OCI-M2 (cell line): ENCODE measurements around the gene MPP4.

Experiments used
- DNase-seq: peaks from one replicate; lab custom pipeline; 2025; ENCODE audit not compliant: unreplicated experiment; lab: John Stamatoyannopoulos, UW

Gene MPP4

DNA sequence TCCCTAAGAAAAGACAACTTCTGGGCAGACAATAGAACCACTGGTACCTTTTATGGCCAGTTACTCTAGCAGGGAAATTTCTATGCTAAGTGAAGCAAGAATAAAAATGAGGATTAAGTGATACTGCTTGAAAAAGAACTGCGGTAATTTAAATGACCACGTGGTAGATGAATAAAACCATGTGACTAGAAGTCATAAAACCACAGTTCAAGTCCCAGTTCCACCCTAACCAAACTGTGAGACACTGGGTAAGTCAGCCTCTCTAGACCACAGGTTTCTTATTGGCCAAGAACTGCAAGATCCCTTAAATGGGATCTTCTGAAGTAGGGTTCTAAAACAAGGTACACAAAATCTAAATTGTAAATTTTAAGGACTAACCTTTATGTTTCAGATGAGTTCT lies 67.9 kb downstream of the MPP4 start:
- no peak for DNase-seq

DNA sequence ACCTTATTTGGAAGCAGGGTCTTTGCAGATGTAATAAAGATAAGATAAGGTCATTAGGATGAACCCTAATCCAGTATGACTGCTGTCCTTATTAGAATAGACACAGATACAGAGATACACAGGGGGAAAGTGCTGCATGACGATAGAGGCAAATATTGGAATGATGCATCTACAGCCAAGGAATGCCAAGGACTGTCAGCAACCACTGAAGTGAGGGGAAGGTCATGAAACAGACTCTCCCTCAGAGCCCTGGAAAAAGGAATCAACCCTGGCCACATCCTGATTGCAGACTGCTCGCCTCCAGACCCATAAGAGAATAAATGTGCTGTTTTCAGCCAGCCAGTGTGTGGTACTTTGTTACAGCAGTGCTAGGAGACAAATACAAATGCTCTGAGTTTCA lies 69.9 kb downstream of the MPP4 start:
- no peak for DNase-seq

DNA sequence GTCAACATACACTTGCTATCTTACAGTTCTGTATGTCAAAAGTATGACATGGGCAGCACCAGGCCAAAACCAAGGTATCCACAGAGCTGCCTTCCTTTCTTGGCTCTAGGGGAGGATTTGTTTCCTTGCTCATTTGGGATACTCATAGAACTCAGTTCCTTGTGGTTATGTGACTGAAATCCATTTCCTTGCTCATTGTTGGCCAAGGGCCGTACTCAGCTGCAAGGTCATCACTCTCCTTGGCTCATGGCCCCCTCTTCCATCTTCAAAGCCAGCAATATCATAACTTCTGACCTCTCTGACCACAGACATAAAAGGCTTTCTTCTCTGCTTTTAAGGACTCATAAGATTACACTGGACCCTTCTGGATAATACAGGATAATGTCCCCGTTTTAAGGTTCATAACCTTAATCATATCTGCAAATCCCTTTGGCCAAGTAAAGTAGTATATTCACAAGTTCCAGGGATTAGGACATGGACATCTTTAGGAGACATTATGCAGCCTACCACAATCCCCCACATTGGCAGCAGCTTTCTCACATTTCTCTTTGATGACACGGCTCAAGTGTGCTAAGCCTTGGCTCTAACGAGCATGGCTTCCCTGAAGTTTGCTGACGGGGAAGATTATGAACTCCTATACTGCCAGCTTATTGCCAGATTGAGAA lies 76.0 kb downstream of the MPP4 start:
- DNase-seq: no peak

DNA sequence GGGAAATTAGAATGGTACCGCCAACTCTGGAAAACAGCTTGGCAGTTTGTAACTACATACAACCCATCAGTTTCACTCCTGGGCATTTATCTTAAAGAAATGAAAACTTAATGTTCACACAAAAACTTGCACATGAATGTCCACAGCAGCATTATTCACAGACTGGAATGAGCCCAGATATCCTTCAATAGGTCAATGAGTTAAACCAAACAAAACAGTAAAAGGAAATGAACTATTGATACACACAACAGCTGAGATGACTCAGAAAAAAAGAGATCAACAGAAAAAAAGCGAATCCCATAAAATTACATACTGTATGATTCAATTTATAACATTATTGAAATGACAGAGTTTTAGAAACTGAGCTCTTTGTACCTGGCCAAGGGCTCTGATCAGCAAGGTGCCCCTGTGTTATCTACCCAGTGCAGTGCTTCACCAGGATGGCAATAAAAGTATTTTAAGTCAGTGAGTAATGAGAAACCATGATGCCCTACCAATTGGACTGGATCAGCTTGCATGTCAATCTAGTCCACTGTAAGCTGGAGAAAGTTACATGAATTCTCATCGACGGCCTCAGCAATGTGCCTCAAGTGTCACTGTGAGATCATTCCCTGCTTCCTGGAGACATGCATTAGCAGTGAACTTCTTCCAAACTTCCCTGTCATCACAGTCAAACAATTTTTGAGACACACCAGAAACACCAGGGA lies 77.0 kb downstream of the MPP4 start:
- no peak for DNase-seq

DNA sequence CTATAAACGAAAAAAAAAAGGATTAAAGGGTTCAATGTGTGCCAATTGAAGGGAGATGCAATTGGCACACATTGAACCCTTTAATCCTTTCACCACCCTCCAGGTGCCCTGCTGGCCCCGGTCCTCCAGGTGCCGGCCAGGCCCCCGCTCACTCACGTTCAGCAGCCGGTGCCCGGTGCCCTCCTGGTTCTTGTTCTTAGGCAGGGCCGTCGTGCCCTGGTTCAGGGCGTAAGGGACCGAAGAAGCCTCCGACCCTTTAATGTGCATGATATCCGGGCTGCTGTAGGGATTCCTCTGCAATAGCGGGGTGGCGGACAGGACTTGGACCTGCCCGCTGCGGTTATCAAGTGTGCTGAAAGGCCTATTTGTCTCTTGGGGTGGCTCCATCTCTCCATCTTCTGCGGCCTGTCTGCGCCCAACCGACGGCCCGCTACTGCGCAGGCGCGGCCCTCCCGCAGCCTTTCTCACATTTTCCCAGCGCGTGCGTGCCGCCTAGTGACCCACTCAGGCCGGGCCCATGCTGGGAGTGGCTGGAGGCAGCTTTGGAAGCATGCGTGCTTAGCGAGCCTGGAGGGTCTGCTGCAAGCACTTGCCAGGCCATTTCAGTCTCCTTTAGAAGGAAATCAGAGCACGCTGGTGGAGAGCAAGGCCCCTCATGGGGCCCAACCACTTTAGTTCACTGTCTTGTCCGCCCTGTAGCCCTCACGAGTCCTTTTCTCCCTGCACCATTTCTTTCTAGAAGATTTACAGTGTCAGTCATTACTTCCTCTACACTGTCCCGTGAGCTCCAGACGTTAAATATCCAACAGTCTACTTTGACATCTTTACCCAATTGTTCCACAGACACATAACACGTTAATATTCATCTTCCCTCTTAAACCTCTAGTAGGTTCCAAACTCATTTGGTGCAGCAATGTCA lies 79.4 kb downstream of the MPP4 start:
- DNase-seq: no peak

DNA sequence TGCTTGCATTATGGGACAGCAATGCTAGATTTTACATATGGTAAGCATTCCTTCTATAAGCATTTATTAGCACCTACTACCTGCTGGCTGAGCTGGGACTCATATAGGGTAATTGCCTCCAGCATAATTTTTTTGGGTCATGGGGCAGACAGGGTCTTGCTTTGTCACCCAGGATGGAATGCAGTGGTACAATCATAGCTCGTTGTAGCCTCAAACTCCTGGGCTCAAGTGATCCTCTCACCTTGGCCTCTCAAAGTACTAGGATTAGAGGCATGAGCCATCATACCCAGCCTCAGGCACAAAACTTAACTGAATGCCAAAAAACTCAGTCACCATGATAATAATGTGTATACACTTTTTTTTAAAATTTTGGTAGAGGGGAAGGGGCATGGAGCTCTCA lies 90.4 kb downstream of the MPP4 start:
- no peak for DNase-seq

DNA sequence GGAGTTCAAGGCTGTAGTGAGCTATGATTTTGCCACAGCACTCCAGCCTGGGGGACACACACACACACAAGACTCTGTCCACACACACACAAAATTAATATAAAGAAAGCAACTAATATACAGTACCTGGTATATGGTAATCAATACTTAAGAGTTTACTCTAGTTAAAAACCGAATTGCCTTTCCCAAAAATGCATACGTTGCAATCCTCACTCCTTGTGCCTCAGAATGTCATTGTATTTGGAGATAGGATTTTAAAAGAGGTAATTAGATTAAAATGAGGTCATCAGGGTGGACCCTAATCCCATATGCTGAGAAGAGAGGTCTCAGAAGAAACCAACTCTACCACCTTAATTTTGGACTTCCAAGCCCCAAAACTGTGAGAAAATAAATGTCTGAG lies 90.9 kb downstream of the MPP4 start:
- no peak for DNase-seq

DNA sequence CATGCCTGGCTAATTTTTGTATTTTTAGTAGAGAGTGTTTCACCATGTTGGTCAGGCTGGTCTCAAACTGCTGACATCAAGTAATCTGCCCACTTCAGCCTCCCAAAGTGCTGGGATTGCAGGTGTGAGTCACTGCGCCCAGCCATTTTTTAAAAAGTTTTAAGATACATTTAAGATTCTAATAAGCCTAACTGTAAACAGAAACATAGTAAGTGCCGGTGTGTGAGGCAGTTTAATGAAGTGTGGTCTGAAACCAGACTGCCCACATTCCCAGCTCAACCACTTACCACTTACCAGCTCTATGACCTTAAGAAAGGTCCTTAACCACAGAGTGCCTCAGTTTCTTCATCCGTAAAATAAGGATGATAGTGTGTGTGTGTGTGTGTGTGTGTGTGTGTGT lies 97.5 kb downstream of the MPP4 start:
- no peak for DNase-seq

DNA sequence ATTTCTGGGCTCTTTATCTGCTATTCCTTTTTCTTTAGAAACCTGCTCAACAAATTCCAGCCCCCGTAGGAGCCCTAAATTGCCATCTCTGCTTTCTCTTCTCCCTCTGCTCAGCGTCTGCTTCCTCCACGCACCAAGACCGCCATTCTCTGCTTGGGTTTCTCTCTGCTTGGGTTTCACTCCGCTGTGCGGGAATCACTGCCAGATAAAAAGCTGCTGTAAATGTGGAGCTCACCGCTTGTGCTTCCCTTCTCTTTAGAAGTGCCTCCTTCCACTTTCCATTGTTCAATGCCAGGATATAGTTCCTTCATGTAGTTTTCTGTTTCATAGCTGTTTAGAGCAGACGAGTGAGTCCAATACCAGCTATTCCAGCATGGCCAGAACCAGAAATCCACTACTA lies 101.0 kb downstream of the MPP4 start:
- no peak for DNase-seq
